ENCODE measurements around the gene FOXP1. TPM values are rescaled to one million over a fixed set of nuclear protein-coding genes. Genes with fewer than 3 reads are reported as not detected.

Gene FOXP1
- total RNA-seq, 1 donor = 195 TPM

DNA sequence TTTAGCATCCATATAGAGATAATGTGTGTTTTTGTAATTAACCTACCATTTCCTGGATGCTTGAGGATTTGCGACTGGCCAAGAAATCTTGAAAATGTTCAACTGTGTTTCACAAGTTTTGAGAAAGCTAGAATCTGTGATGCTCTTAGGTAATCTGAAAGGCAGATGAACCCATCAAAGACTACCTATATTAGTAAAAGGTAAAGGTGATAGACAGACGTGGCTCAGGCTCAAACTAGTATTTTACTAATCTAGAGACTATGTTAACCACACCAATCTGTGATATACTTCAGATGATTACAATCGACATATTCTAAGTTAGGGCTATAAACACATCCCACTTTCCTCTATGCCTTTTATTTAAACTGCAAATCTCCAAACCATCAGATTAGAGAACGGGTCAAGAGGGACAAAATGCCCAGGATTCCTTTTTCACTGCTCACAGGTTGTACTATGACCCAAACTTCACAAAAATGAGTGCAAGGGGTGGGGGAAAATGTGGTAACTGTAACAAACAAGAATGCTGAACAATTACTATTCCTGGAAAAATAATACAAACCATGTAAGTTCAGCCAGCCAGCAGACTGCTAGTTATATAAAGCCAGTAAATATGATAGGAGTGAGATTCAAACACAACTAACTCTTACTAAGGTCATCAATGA, 295.1 kb downstream of the FOXP1 start:
- no peaks in the 10 kb centered on the region for H3K27me3 ChIP-seq (ENCODE audit: insufficient read depth, low read length)
- no peak overlapping the region for H2AFZ ChIP-seq (ENCODE audit: low read length)
- no peak overlapping the region for H3K4me2 ChIP-seq (ENCODE audit: insufficient read depth, low read length)
- H3K4me3 ChIP-seq (ENCODE audit: insufficient read depth, low read length) = no peak overlapping the region
- H3K4me1 ChIP-seq (ENCODE audit: insufficient read depth, low read length) = peaks cover 4% of the 10 kb centered on the region
- no peaks in the 10 kb centered on the region for H3K9me3 ChIP-seq (ENCODE audit: low read depth, low read length)
- H3K79me2 ChIP-seq (ENCODE audit: insufficient read depth, low read length) = peaks cover 19% of the 10 kb centered on the region
- no peaks in the 10 kb centered on the region for H4K20me1 ChIP-seq (ENCODE audit: insufficient read depth, low read length)
- TF ChIP-seq, protein P1, sequence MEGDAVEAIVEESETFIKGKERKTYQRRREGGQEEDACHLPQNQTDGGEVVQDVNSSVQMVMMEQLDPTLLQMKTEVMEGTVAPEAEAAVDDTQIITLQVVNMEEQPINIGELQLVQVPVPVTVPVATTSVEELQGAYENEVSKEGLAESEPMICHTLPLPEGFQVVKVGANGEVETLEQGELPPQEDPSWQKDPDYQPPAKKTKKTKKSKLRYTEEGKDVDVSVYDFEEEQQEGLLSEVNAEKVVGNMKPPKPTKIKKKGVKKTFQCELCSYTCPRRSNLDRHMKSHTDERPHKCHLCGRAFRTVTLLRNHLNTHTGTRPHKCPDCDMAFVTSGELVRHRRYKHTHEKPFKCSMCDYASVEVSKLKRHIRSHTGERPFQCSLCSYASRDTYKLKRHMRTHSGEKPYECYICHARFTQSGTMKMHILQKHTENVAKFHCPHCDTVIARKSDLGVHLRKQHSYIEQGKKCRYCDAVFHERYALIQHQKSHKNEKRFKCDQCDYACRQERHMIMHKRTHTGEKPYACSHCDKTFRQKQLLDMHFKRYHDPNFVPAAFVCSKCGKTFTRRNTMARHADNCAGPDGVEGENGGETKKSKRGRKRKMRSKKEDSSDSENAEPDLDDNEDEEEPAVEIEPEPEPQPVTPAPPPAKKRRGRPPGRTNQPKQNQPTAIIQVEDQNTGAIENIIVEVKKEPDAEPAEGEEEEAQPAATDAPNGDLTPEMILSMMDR (IDR thresholded peaks at IDR 0.05; ENCODE audit: extremely low read depth, low read depth, low read length) = no peak
- no peaks in the 10 kb centered on the region for H3K36me3 ChIP-seq (ENCODE audit: insufficient read depth, low read length)
- peak overlapping the region; percentile 15 for H3K27ac ChIP-seq (ENCODE audit: low read depth, low read length)
- no peak for DNase-seq (ENCODE audit: insufficient read length, low spot score, missing footprints)

DNA sequence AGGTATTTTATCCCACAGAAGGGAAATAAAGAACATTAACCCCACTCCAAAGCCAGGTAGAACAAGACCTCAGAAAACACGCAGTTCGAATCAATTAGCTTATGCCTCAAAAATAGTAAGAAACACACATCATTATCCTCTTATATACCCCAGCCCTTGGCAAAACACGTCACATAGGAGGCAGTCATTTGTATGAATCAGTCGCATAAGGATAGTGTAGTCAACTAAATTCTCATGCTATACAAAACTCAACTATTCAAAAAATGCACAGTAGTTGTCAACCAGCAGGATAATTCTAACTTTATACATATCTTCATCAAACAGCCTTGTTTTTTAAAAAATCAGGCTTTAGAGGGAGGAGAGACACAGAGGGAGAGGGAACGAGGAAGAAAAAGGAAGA, 298.4 kb downstream of the FOXP1 start:
- no peaks in the 10 kb centered on the region for H3K27me3 ChIP-seq (ENCODE audit: insufficient read depth, low read length)
- no peaks in the 10 kb centered on the region for H4K20me1 ChIP-seq (ENCODE audit: insufficient read depth, low read length)
- H3K4me1 ChIP-seq (ENCODE audit: insufficient read depth, low read length) = peaks cover 4% of the 10 kb centered on the region
- H3K27ac ChIP-seq (ENCODE audit: low read depth, low read length) = peak overlapping the region; percentile 36
- H3K9me3 ChIP-seq (ENCODE audit: low read depth, low read length) = no peaks in the 10 kb centered on the region
- DNase-seq (ENCODE audit: insufficient read length, low spot score, missing footprints) = no peak
- H3K36me3 ChIP-seq (ENCODE audit: insufficient read depth, low read length) = no peaks in the 10 kb centered on the region
- no peak overlapping the region for H3K4me2 ChIP-seq (ENCODE audit: insufficient read depth, low read length)
- H3K79me2 ChIP-seq (ENCODE audit: insufficient read depth, low read length) = peaks cover 26% of the 10 kb centered on the region
- no peak overlapping the region for H2AFZ ChIP-seq (ENCODE audit: low read length)
- no peak overlapping the region for H3K4me3 ChIP-seq (ENCODE audit: insufficient read depth, low read length)
- TF ChIP-seq, protein P1 (IDR thresholded peaks at IDR 0.05; ENCODE audit: extremely low read depth, low read depth, low read length) = no peak

DNA sequence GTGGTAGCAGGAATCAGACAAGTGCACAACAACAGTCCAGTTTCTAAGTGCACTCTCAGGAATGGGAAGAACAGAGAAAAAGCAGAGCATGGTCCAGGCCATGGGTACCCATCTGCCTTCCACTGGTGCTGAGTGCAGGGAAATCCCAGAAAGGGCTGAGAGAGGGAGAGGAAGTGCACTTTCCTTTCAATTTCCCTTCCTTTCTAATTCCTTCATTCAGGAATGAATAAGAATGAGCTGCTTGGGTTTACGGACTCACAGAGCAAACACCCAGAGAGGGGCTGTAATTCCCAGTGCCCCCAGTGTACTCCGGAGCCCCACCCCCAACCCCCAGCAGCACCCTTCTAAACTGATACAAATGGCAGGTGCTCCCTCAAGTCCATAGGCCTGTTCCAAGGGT, 300.6 kb downstream of the FOXP1 start:
- no peaks in the 10 kb centered on the region for H3K27me3 ChIP-seq (ENCODE audit: insufficient read depth, low read length)
- TF ChIP-seq, protein P1 (IDR thresholded peaks at IDR 0.05; ENCODE audit: extremely low read depth, low read depth, low read length) = no peak
- H3K4me2 ChIP-seq (ENCODE audit: insufficient read depth, low read length) = no peak overlapping the region
- no peaks in the 10 kb centered on the region for H3K4me1 ChIP-seq (ENCODE audit: insufficient read depth, low read length)
- peaks cover 35% of the 10 kb centered on the region for H3K79me2 ChIP-seq (ENCODE audit: insufficient read depth, low read length)
- no peaks in the 10 kb centered on the region for H4K20me1 ChIP-seq (ENCODE audit: insufficient read depth, low read length)
- no peak for DNase-seq (ENCODE audit: insufficient read length, low spot score, missing footprints)
- no peak overlapping the region for H3K4me3 ChIP-seq (ENCODE audit: insufficient read depth, low read length)
- no peaks in the 10 kb centered on the region for H3K36me3 ChIP-seq (ENCODE audit: insufficient read depth, low read length)
- no peak overlapping the region for H2AFZ ChIP-seq (ENCODE audit: low read length)
- no peak overlapping the region for H3K27ac ChIP-seq (ENCODE audit: low read depth, low read length)
- no peaks in the 10 kb centered on the region for H3K9me3 ChIP-seq (ENCODE audit: low read depth, low read length)

DNA sequence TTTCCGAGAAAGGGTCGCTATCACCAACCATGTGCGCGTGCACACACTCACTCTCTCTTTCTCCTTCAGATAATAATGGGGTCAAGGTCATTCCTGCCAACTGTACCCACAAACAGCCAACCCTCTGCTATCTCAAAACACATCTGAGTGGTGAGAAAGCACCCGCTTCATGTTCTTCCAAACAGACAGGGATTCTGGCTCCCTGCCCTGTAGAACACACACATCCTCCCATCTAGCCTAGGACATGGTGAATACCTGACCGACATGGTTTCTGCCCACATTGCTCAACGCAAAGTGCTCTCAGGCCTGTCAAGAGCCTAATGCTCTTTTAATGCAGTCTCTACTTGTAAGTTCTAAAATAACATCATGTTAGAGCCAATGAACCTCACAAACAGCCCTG, 302.2 kb downstream of the FOXP1 start:
- TF ChIP-seq, protein P1 (IDR thresholded peaks at IDR 0.05; ENCODE audit: extremely low read depth, low read depth, low read length) = no peak
- H3K36me3 ChIP-seq (ENCODE audit: insufficient read depth, low read length) = no peaks in the 10 kb centered on the region
- no peak overlapping the region for H3K4me3 ChIP-seq (ENCODE audit: insufficient read depth, low read length)
- H3K4me2 ChIP-seq (ENCODE audit: insufficient read depth, low read length) = no peak overlapping the region
- H3K27me3 ChIP-seq (ENCODE audit: insufficient read depth, low read length) = no peaks in the 10 kb centered on the region
- peaks cover 40% of the 10 kb centered on the region for H3K79me2 ChIP-seq (ENCODE audit: insufficient read depth, low read length)
- H3K9me3 ChIP-seq (ENCODE audit: low read depth, low read length) = no peaks in the 10 kb centered on the region
- H3K27ac ChIP-seq (ENCODE audit: low read depth, low read length) = no peak overlapping the region
- peaks cover 3% of the 10 kb centered on the region for H4K20me1 ChIP-seq (ENCODE audit: insufficient read depth, low read length)
- no peak for DNase-seq (ENCODE audit: insufficient read length, low spot score, missing footprints)
- no peak overlapping the region for H2AFZ ChIP-seq (ENCODE audit: low read length)
- H3K4me1 ChIP-seq (ENCODE audit: insufficient read depth, low read length) = no peaks in the 10 kb centered on the region
